ENCODE data around the gene SIN3A.

DNA sequence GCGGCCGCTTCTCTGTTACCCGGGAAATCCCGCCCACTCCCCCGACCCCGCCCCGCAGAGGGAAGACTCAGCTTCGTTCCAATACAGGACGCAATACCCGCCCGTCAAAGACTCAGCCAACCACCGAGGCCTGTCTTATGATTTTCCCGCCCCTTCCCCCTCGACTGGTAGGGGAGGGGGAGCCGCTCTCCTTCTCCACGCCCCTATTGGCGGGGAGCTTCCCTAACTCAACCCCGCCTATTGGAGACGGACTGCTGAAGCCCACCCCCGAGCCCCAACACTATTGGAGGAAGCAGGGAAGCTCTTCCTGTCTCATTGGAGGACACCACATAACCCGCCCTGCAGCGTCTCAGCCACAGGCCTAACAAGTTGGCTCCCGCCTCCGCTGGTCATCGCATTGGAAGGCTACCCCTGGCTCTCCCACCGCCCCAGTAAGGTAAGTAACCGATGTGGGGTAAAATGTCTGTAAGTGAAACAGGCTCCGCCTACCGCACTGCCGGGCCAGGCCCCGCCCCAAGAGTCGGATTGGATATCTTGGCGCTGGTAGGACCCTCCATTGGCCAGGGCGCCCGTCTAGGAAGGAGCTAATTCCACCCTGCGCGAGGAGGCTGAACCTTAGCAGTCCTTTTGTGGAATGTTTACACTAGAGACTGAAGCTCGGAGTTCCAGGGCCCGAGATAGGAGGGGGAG, at the start of gene SIN3A:
- TF ChIP-seq CTCF (IDR thresholded peaks at IDR 0.05) (no peak), ZFX (IDR thresholded peaks at IDR 0.05; ENCODE audit: borderline replicate concordance) (no peak)
